ENCODE results near the gene SLC25A1.

Gene SLC25A1

GRCh38 chr22:19181786-19182471 is 3.4 kb upstream of the SLC25A1 start:
- FAIRE-seq (no peak), DNase-seq (ENCODE audit: low spot score) (no peak)

- DNase-seq (ENCODE audit: low spot score): no peak
- no peak for FAIRE-seq
These were observed 2.3 kb upstream of the SLC25A1 start for GRCh38 chr22:19180740-19181410.

- no peak for DNase-seq (ENCODE audit: low spot score)
- no peak for FAIRE-seq
These were observed 1.7 kb upstream of the SLC25A1 start for GRCh38 chr22:19180234-19180633.

GRCh38 chr22:19179497-19180048 is 1.0 kb upstream of the SLC25A1 start:
- FAIRE-seq (no peak), DNase-seq (ENCODE audit: low spot score) (peak; percentile 63)

- FAIRE-seq (no peak), DNase-seq (ENCODE audit: low spot score) (peak; percentile 20)
These were observed 375 bp downstream of the SLC25A1 start for GRCh38 chr22:19178065-19178656.

- FAIRE-seq (no peak), DNase-seq (ENCODE audit: low spot score) (no peak)
These were observed 1.1 kb downstream of the SLC25A1 start for GRCh38 chr22:19177164-19178064.

GRCh38 chr22:19176732-19177131 is 1.8 kb downstream of the SLC25A1 start:
- no peak for FAIRE-seq
- no peak for DNase-seq (ENCODE audit: low spot score)

- no peak for FAIRE-seq
- no peak for DNase-seq (ENCODE audit: low spot score)
These were observed 2.3 kb downstream of the SLC25A1 start for GRCh38 chr22:19176175-19176643.

GRCh38 chr22:19175602-19176174 is 2.8 kb downstream of the SLC25A1 start:
- FAIRE-seq: no peak
- no peak for DNase-seq (ENCODE audit: low spot score)

GRCh38 chr22:19175026-19175601 is 3.4 kb downstream of the SLC25A1 start:
- DNase-seq (ENCODE audit: low spot score) (no peak), FAIRE-seq (no peak)

GRCh38 chr22:19174106-19175025 is 4.2 kb downstream of the SLC25A1 start:
- FAIRE-seq: no peak
- DNase-seq (ENCODE audit: low spot score): no peak

- DNase-seq (ENCODE audit: low spot score) (no peak), FAIRE-seq (no peak)
These were observed 5.2 kb downstream of the SLC25A1 start for GRCh38 chr22:19173047-19174035.

GRCh38 chr22:19172213-19173046 is 6.1 kb downstream of the SLC25A1 start:
- no peak for FAIRE-seq

GRCh38 chr22:19169947-19170318 is 8.6 kb downstream of the SLC25A1 start:
- FAIRE-seq (no peak), DNase-seq (ENCODE audit: low spot score) (no peak)

More at GRCh38 chr22:19172213-19173046, 6.1 kb downstream of the SLC25A1 start:
- DNase-seq (ENCODE audit: low spot score): no peak

- no peak for FAIRE-seq
- no peak for DNase-seq (ENCODE audit: low spot score)
These were observed 9.3 kb downstream of the SLC25A1 start for GRCh38 chr22:19169002-19169946.

All from urothelium cell line (cell line).